ENCODE data around the gene PDE2A.

PDE2A gene

GRCh38 chr11:72618803-72619202 lies 55.4 kb downstream of the PDE2A start:
- in situ Hi-C loops (cut with HindIII; ENCODE audit: low sequenced_read_pairs) = no loop called here

GRCh38 chr11:72617080-72617762 lies 57.0 kb downstream of the PDE2A start:
- in situ Hi-C loops (cut with HindIII; ENCODE audit: low sequenced_read_pairs) = no loop called here

GRCh38 chr11:72616655-72617054 lies 57.6 kb downstream of the PDE2A start:
- in situ Hi-C loops (cut with HindIII; ENCODE audit: low sequenced_read_pairs) = no loop called here

- in situ Hi-C loops (cut with HindIII; ENCODE audit: low sequenced_read_pairs) = no loop called here
Measured at GRCh38 chr11:72615329-72615728, 58.9 kb downstream of the PDE2A start.

- in situ Hi-C loops (cut with HindIII; ENCODE audit: low sequenced_read_pairs) = no loop called here
Measured at GRCh38 chr11:72614381-72614780, 59.8 kb downstream of the PDE2A start.

GRCh38 chr11:72613977-72614376 lies 60.2 kb downstream of the PDE2A start:
- in situ Hi-C loops (cut with HindIII; ENCODE audit: low sequenced_read_pairs) = no loop called here

GRCh38 chr11:72613450-72613849 lies 60.8 kb downstream of the PDE2A start:
- in situ Hi-C loops (cut with HindIII; ENCODE audit: low sequenced_read_pairs) = no loop called here

- in situ Hi-C loops (cut with HindIII; ENCODE audit: low sequenced_read_pairs) = no loop called here
Measured at GRCh38 chr11:72609476-72609875, 64.7 kb downstream of the PDE2A start.

GRCh38 chr11:72609045-72609444 lies 65.2 kb downstream of the PDE2A start:
- in situ Hi-C loops (cut with HindIII; ENCODE audit: low sequenced_read_pairs) = no loop called here

- in situ Hi-C loops (cut with HindIII; ENCODE audit: low sequenced_read_pairs) = no loop called here
Measured at GRCh38 chr11:72607496-72607895, 66.7 kb downstream of the PDE2A start.

GRCh38 chr11:72606748-72607468 lies 67.3 kb downstream of the PDE2A start:
- in situ Hi-C loops (cut with HindIII; ENCODE audit: low sequenced_read_pairs) = no loop called here

- in situ Hi-C loops (cut with HindIII; ENCODE audit: low sequenced_read_pairs) = no loop called here
Measured at GRCh38 chr11:72605973-72606747, 68.1 kb downstream of the PDE2A start.

- in situ Hi-C loops (cut with HindIII; ENCODE audit: low sequenced_read_pairs) = no loop called here
Measured at GRCh38 chr11:72604256-72604655, 70.0 kb downstream of the PDE2A start.

- in situ Hi-C loops (cut with HindIII; ENCODE audit: low sequenced_read_pairs) = no loop called here
Measured at GRCh38 chr11:72602250-72602904, 71.8 kb downstream of the PDE2A start.

GRCh38 chr11:72600557-72600956 lies 73.7 kb downstream of the PDE2A start:
- in situ Hi-C loops (cut with HindIII; ENCODE audit: low sequenced_read_pairs) = no loop called here

GRCh38 chr11:72599325-72600117 lies 74.7 kb downstream of the PDE2A start:
- in situ Hi-C loops (cut with HindIII; ENCODE audit: low sequenced_read_pairs) = no loop called here

- in situ Hi-C loops (cut with HindIII; ENCODE audit: low sequenced_read_pairs) = no loop called here
Measured at GRCh38 chr11:72598906-72599305, 75.3 kb downstream of the PDE2A start.

- in situ Hi-C loops (cut with HindIII; ENCODE audit: low sequenced_read_pairs) = no loop called here
Measured at GRCh38 chr11:72598466-72598865, 75.8 kb downstream of the PDE2A start.

GRCh38 chr11:72597721-72598120 lies 76.5 kb downstream of the PDE2A start:
- in situ Hi-C loops (cut with HindIII; ENCODE audit: low sequenced_read_pairs) = no loop called here

- in situ Hi-C loops (cut with HindIII; ENCODE audit: low sequenced_read_pairs) = no loop called here
Measured at GRCh38 chr11:72595292-72595684, 78.9 kb downstream of the PDE2A start.
